DMS53 treated with DMSO at 0.1 percent for 48 hours (cell line): Measurements from ENCODE around the gene CACNA1B.
"Not testable (repeated sequence)": the region's sequence is repeated elsewhere in the genome, so short reads cannot be mapped to it uniquely, and the experiment has no call there.

Experiments
- DNase-seq: peaks from one replicate; lab custom pipeline; 2025; ENCODE audit not compliant: unreplicated experiment; lab: John Stamatoyannopoulos, UW

The CACNA1B gene

DNA sequence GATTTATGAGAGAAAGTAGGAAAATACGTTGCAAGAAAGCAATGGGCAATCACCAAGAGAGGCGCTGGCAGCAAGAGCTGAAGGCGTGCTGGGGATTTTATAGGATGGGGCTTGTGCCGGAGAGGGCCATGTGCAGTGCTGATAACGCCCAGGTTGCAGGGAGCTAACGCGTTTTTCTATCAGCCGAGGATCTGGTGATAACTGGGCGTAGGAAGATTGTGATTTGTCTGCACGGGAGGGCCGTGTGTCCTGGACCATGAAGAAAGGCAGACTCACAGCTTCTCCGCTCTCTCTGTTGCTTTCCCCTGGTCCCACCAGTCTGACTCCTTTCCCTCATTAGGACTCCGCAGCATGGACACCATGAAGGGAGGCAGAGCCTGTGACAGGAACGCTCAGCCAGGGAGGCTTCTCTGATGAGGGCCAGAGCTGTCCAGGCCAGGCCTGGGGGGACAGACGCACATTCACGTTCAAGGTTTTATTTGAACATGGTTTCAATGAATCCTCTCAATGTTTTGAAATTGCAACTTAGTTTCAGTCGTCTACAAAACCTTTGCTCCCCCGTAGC is 11.9 kb upstream of the CACNA1B start:
- no peak for DNase-seq

GRCh38 chr9:137866226-137867141 is 11.1 kb upstream of the CACNA1B start:
- no peak for DNase-seq

DNA sequence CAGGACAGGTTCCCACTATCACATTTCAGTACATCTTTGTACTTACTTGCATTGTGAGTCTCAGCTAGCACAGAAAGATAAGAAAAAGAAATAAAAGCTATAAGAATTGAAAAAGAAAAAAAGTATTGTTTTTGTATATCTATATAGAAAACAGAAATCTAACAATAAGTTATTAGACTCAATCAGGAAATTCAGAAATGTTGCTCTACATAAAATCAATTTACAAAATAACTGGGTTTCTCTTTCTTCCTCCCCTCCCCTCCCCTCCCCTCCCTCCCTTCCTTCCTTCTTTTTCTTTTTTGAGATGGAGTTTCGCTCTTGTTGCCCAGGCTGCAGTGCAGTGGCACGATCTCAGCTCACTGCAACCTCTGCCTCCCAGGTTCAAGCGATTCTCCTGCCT is 7.2 kb upstream of the CACNA1B start:
- no peak for DNase-seq

GRCh38 chr9:137872296-137872695 is 5.3 kb upstream of the CACNA1B start:
- DNase-seq = no peak

GRCh38 chr9:137873408-137873807 is 4.2 kb upstream of the CACNA1B start:
- DNase-seq = no peak

GRCh38 chr9:137873858-137874362 is 3.7 kb upstream of the CACNA1B start:
- no peak for DNase-seq

DNA sequence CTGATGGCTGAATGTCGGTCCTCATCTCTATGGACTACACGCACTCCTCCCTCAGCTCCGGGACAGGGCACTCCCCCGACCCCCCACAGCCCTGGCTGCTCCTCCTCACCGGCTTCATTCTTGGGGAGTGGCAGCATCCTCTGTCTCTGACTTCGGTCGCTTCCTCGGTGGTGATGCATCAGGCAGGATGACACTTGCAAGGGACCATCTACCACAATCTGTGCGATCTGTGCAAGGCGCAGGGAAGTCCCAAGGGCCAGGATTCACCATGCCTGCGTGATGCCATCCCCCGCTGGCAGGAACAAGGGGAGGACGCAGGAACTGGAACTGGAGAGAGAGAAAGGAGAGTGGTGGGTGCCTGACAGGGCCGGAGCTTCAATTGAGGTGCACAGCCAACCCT is 2.2 kb upstream of the CACNA1B start:
- DNase-seq = no peak

DNA sequence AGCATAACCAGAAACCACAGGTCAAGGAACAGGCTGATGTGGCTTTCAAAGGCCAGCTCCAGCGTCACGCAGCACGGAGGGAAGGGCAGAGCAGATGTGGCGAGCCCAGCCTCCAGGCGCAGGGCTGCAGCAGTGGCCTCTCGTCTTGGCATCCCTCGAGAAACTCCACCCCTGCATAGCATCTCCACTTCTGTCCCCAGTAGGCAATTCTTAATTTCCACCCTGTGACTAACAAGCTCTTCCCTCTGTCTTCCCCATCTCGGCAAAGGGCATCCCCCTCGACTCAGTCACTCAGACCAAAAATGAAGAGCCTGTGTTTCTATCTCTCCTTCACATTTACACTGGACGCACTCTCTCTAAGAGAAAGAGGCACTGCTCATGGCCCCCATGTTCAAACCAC is 1.7 kb upstream of the CACNA1B start:
- DNase-seq = no peak

DNA sequence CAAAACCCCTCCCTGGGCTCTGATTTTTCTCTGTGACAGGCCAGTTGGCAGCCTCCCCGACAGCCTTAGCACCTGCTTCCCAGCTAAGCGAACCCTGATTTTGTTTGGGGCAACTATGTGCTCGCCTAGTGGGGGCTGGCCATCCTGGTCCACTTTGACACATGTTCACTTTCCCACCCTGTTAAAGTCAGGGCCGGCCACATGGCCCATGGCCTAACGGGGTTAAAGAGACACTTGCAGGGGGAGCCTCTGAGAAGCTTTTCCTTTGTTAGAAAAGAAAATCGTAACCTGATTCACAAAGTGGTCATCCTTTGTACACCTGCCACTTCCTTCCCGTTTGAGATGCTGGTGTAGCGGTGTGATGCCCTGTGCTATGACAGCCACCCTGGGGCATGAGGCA is 1.3 kb upstream of the CACNA1B start:
- DNase-seq = no peak

DNA sequence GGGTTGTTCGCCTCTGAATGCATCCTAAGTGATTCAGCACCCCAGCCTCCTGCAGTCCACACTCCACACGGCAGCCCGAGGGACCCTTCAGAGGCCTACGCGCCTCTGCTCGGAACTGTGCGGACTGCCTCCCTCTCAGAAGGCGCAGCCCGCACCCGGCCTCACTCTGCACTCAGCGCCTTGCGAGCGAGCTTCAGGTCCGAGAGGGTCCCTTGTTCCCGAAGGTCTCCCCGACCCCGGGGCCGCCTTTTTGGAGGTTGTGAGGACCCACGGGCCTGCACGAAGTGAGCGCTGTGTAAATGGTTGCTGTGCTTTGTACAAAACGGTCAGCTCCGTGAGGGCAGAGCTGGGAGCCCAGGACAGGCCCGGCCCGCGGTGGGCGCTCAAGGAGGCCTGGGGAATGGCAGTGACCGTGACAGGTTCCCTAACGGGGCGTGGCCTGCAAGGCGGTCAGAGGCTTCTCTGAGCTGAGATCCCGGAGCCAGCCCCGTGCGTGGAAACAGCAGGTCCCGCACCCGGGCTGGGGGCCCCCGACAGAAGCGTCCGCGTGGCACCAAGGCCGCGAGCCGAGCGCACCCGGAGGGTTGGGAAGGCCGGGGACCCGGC is 698 bp upstream of the CACNA1B start:
- no peak for DNase-seq

DNA sequence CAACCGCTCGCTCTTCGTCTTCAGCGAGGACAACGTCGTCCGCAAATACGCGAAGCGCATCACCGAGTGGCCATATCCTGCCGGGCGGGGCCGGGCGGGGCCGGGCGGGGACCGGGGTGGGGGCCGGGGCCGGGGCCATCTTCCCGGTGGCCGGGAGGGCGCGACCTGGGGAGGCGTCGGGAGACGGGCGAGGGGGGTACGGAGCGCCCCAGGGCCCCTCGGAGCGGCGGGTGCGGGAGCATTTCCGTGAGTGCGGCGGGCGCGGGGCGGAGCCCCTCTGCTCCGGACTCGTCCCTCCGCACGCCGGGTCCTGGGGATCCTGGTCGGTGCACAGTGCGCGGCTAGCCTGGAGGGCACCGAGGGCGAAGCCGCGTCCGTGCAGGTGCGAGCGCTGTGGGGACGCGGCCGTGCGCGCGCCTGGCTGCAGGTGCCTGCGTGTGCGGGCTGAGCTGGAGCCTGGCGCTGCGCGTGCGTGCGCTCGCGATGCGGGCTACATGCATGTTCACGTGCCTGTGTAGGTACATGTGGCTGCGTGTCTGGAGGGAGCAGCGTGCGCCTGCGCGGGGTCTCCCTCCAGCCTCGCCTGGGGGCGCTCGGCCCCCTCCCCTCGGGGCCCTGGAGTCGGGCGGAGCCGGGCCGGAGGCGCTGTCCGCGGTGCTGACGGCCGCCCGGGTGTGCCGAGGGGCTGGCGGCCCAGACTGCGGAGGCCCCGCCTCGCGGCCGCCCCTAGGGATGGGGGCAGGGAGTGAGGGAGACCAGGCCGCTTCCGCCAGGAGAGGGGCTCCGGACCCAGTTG is 762 bp downstream of the CACNA1B start:
- DNase-seq = no peak

- DNase-seq = no peak
Observed at GRCh38 chr9:137879052-137879451, 1.5 kb downstream of the CACNA1B start.

GRCh38 chr9:137879566-137880150 is 2.1 kb downstream of the CACNA1B start:
- no peak for DNase-seq

DNA sequence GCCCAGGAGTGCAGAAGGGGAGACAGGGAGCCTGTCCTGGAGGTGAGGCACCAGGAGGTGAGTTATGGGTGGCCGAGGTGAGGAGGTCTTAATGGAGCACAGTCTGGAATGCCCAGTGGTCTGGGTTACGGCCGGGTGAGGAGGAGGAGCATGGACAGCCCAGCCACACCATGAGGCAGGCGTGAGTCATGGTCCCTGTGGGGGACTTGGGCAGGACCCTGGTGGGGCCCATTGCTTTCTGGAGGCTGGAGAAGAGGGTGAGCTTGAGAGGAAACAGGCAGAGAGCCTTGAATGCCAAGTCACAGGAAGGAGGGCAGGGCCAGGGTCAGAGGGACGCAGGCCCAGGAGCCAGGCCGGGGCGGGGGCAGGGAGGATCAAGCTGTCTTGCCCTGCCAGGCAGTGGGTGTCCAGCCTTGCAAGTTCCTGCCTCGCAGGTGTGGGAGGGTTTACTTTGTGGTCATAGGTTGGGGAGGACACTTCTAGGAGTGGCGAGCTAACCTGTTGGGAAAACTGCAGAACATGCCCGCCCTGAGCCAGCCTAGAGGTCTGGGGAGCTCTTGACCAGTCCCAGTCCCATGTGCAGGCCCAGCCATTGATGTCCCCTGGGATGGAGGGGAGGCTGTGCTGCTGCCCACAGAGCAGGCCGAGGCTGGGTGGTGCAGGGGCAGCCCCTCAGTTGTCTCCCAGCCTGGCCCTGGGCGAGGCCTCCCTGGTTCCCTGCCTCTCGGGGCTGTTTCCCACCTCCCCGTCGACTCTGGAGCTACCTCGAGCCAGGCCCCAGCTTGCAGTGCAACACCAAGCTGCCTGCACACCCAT is 2.8 kb downstream of the CACNA1B start:
- DNase-seq = no peak

DNA sequence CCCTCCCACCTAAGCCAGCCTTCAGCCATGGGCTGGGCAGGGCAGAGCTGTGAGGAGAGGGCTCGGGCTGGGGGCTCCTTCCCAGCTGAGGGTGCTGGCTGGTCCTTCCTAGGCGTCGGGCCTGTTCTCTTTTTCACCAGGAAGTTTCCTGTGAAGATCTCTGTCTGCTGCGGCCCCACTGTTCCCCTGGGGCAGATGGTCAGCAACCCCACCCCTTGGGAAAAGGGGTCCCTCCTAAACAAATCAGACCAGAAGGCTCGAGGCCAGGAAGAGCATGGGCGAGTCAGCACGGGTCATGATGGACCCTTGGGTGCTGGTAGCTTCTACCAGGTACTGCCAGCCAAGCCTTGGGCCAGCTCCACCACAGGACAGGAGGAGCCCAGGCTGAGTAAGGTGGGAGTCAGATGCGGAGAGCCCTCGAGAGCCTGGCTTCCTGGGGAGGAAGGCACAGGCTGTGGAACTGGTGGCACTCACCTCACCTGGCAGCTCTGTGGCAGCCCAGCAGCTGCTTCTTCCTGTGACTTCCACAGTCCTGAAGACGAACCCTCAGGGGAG is 3.5 kb downstream of the CACNA1B start:
- no peak for DNase-seq

- DNase-seq = no peak
Observed at GRCh38 chr9:137881591-137882505, 4.3 kb downstream of the CACNA1B start.

- no peak for DNase-seq
Observed at GRCh38 chr9:137882506-137882821, 4.9 kb downstream of the CACNA1B start.

DNA sequence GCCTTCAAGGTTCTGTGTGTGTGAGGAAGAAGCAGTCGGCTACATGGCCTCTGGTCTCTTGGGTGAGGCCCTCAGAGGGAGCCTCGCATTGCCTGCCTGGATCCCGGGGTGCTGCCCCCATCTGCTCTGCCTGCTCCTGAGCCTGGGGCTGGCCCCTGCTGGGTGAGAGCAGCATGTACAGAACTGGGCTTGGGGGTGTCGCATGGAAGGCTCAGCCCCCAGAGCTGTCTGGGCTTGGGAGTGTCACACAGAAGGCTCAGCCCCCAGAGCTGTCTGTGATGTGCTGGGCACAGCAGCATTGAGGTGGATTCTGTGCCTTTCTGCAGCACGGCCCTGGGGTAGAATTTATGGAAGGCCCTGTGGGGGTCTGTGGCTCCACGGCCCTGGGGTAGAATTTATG is 6.4 kb downstream of the CACNA1B start:
- DNase-seq = not testable (repeated sequence)

DNA sequence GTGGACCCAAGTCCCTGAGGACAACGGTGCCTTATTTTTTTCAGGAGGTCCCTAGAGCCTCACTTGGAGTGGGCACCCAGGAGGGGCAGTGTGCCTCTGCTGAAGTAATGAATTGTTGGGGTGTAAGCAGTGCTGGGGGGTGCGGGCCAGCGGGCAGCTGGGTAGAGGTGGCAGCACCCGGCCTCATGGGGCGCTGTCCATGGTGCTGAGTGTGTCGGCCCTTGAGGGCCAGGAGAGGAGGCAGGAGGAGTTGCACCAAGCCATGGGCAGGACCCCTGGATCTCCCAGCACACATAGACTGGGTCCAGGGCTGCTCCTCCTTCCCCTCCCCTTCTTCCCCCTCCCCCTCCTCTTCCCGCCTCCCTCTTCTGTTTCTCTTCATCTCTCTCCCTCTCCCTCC is 7.0 kb downstream of the CACNA1B start:
- DNase-seq = not testable (repeated sequence)
